ENCODE measurements around the gene CHRM3. TPM values are rescaled to one million over a fixed set of nuclear protein-coding genes. Genes with fewer than 3 reads are reported as not detected.

Gene CHRM3
- total RNA-seq, 4 donors from 2014 or later = 0.07 to 0.55 (median 0.07) TPM; not detected in 1

- Histone ChIP-seq H3K4me3 (no peak overlapping the region), H3K27me3 (no peaks in the 10 kb centered on the region), H3K4me1 (no peaks in the 10 kb centered on the region), H3K36me3 (no peaks in the 10 kb centered on the region), H3K27ac (no peak overlapping the region), H3K9me3 (no peaks in the 10 kb centered on the region)
- DNase-seq = no peak
- in situ Hi-C loops (cut with MboI; ENCODE audit: low sequenced_read_pairs in 4 of 4) = no loop called here
- intact Hi-C loops (cut with DNase I; ENCODE audit: low total_unique reads) = no loop called here
- ATAC-seq = no peak
- TF ChIP-seq CTCF (IDR thresholded peaks at IDR 0.05 in 4 of 5, conservative IDR thresholded peaks at IDR 0.05 in 1 of 5) = no peak
- no peak for TF ChIP-seq POLR2A (IDR thresholded peaks at IDR 0.05)
Measured at GRCh38 chr1:239349699-239350098, 36.7 kb upstream of the CHRM3 start.

- H3K27ac ChIP-seq = no peak overlapping the region
- no peaks in the 10 kb centered on the region for H3K36me3 ChIP-seq
- H3K9me3 ChIP-seq = no peaks in the 10 kb centered on the region
- no peaks in the 10 kb centered on the region for H3K27me3 ChIP-seq
- DNase-seq (no peak), ATAC-seq (no peak)
- H3K4me3 ChIP-seq = no peak overlapping the region
- H3K4me1 ChIP-seq = no peaks in the 10 kb centered on the region
- intact Hi-C loops (cut with DNase I; ENCODE audit: low total_unique reads) (no loop called here), in situ Hi-C loops (cut with MboI; ENCODE audit: low sequenced_read_pairs in 4 of 4) (no loop called here)
- TF ChIP-seq POLR2A (IDR thresholded peaks at IDR 0.05) = no peak
- no peak for TF ChIP-seq CTCF (IDR thresholded peaks at IDR 0.05 in 4 of 5, conservative IDR thresholded peaks at IDR 0.05 in 1 of 5)
Measured at GRCh38 chr1:239353536-239353935, 32.8 kb upstream of the CHRM3 start.

- intact Hi-C loops (cut with DNase I; ENCODE audit: low total_unique reads) (no loop called here), in situ Hi-C loops (cut with MboI; ENCODE audit: low sequenced_read_pairs in 4 of 4) (no loop called here)
- TF ChIP-seq POLR2A (IDR thresholded peaks at IDR 0.05) (no peak), CTCF (IDR thresholded peaks at IDR 0.05 in 4 of 5, conservative IDR thresholded peaks at IDR 0.05 in 1 of 5) (no peak)
- Histone ChIP-seq H3K36me3 (no peaks in the 10 kb centered on the region), H3K27me3 (no peaks in the 10 kb centered on the region), H3K9me3 (no peaks in the 10 kb centered on the region), H3K4me3 (no peak overlapping the region), H3K4me1 (no peaks in the 10 kb centered on the region), H3K27ac (no peak overlapping the region)
- no peak for DNase-seq
- ATAC-seq = no peak
Measured at GRCh38 chr1:239354231-239354630, 32.1 kb upstream of the CHRM3 start.

GRCh38 chr1:239357867-239358266 lies 28.5 kb upstream of the CHRM3 start:
- ATAC-seq = no peak
- Histone ChIP-seq H3K36me3 (no peaks in the 10 kb centered on the region), H3K27me3 (no peaks in the 10 kb centered on the region), H3K4me1 (no peaks in the 10 kb centered on the region), H3K9me3 (no peaks in the 10 kb centered on the region), H3K27ac (no peak overlapping the region), H3K4me3 (no peak overlapping the region)
- in situ Hi-C loops (cut with MboI; ENCODE audit: low sequenced_read_pairs in 4 of 4) (no loop called here), intact Hi-C loops (cut with DNase I; ENCODE audit: low total_unique reads) (no loop called here)
- TF ChIP-seq CTCF (IDR thresholded peaks at IDR 0.05 in 4 of 5, conservative IDR thresholded peaks at IDR 0.05 in 1 of 5) = no peak
- TF ChIP-seq POLR2A (IDR thresholded peaks at IDR 0.05) = no peak
- DNase-seq = no peak

- no peak for ATAC-seq
- H3K27ac ChIP-seq = no peak overlapping the region
Measured at GRCh38 chr1:239361403-239361802, 25.0 kb upstream of the CHRM3 start.

More at GRCh38 chr1:239361403-239361802, 25.0 kb upstream of the CHRM3 start:
- no peak for TF ChIP-seq POLR2A (IDR thresholded peaks at IDR 0.05)
- no peak for TF ChIP-seq CTCF (IDR thresholded peaks at IDR 0.05 in 4 of 5, conservative IDR thresholded peaks at IDR 0.05 in 1 of 5)
- H3K4me3 ChIP-seq = no peak overlapping the region
- H3K27me3 ChIP-seq = no peaks in the 10 kb centered on the region
- intact Hi-C loops (cut with DNase I; ENCODE audit: low total_unique reads) = no loop called here
- H3K4me1 ChIP-seq = no peaks in the 10 kb centered on the region
- no peak for DNase-seq
- no peaks in the 10 kb centered on the region for H3K9me3 ChIP-seq
- H3K36me3 ChIP-seq = no peaks in the 10 kb centered on the region
- in situ Hi-C loops (cut with MboI; ENCODE audit: low sequenced_read_pairs in 4 of 4) = no loop called here
